GM12892 (cell line): ENCODE results near the gene ING4.

ENCODE experiments used
- POLR2A ChIP-seq: IDR thresholded peaks from 2 replicates; pipeline ENCODE4 v1.6.1; 2011; ENCODE audit warnings: low read depth, low read length, control low read depth
- POLR2AphosphoS5 ChIP-seq: IDR thresholded peaks from 2 replicates; pipeline ENCODE4 v1.6.1; 2011; ENCODE audit warnings: low read depth, low read length, control low read depth

DNA sequence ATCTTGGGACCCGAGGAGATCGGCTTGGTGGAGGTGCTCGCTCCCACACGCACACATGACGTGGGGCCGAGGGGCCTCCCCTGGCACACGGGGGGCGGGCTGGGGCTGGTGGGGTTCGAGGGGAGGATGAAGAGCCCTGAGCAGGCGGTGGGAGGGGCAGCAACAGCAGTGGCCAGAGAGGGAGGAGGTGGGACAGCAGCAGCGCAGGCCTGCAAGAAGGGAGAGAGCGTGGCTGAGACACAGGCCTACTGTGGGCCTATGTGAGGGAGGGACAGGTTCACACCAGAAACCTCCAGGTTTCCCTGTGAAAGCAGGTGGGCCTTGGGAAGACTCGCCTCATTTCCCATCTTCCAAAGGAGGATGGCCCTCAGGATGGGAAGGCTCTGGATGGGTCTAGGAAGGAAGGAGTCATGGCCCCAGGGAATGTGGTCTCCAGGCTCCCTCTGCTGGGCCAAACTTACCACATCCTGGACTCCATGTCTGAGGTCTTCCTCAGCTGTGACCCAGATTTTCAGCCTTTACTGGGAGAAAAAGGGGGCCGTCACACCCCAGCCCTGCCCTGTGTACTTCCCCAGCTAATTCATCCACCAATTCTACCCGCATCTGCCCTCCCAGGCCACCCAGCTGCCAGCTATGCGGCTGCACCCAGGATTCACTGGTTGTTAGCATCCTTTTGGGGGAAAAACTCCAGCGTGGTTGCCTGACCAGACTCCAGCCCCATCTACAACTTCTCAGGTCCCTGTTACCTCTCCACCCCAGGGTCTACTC, 34.8 kb upstream of the ING4 start:
- no peak for TF ChIP-seq POLR2A
- TF ChIP-seq POLR2AphosphoS5, result no peak
